Brain microvascular endothelial cell (primary cell): ENCODE measurements around the gene NDRG2.

ENCODE experiments used
- DNase-seq: peaks from one replicate; pipeline ENCODE4 v3.0.0-alpha.2; 2020
- H3K27ac ChIP-seq: fragments of 250-450 bp; sonication (Bioruptor Pico); 2 replicates; pipeline ENCODE4 v1.5.1; 2020; ENCODE audit warnings: mild to moderate bottlenecking, moderate library complexity
- H3K27me3 ChIP-seq: fragments of 250-450 bp; sonication (Bioruptor Pico); replicated peaks from 2 replicates; pipeline ENCODE4 v1.5.1; 2020; ENCODE audit warnings: mild to moderate bottlenecking
- H3K36me3 ChIP-seq: fragments of 250-450 bp; sonication (Bioruptor Pico); replicated peaks from 2 replicates; pipeline ENCODE4 v1.5.1; 2020; ENCODE audit warnings: mild to moderate bottlenecking
- H3K4me3 ChIP-seq: 2 replicates; pipeline ENCODE4 v1.5.1; 2011; ENCODE audit warnings: low read depth, mild to moderate bottlenecking, control low read depth, low read length, moderate library complexity
- CTCF ChIP-seq: IDR thresholded peaks from 2 replicates; pipeline ENCODE4 v1.5.1; 2011; ENCODE audit warnings: low read depth, mild to moderate bottlenecking, moderate library complexity, low read length, control low read depth, inconsistent platforms; ENCODE audit errors: missing control alignments
- in situ Hi-C: cut with HindIII; loops from 2 replicates; pipeline ENCODE4 v1.10.0; 2017; ENCODE audit warnings: low sequenced_read_pairs, low pct_ligation_motif_present

Gene NDRG2

GRCh38 chr14:21053184-21054122 lies 28.6 kb upstream of the NDRG2 start:
- no peak for DNase-seq
- no peaks in the 10 kb centered on the region for H3K27me3 ChIP-seq
- no peak overlapping the region for H3K4me3 ChIP-seq
- no peaks in the 10 kb centered on the region for H3K36me3 ChIP-seq
- in situ Hi-C loops, result no loop called here
- no peak overlapping the region for H3K27ac ChIP-seq
- no peak for TF ChIP-seq CTCF

- DNase-seq, result no peak
- TF ChIP-seq CTCF, result no peak
- in situ Hi-C loops, result no loop called here
- no peaks in the 10 kb centered on the region for H3K27me3 ChIP-seq
- H3K27ac ChIP-seq, result no peak overlapping the region
- no peak overlapping the region for H3K4me3 ChIP-seq
- H3K36me3 ChIP-seq, result no peaks in the 10 kb centered on the region
Observed at GRCh38 chr14:21050597-21050996, 25.7 kb upstream of the NDRG2 start.

GRCh38 chr14:21049271-21049673 lies 24.4 kb upstream of the NDRG2 start:
- no peak for TF ChIP-seq CTCF
- H3K36me3 ChIP-seq, result no peaks in the 10 kb centered on the region
- H3K27ac ChIP-seq, result no peak overlapping the region
- in situ Hi-C loops, result no loop called here
- H3K4me3 ChIP-seq, result no peak overlapping the region
- no peaks in the 10 kb centered on the region for H3K27me3 ChIP-seq
- peak; percentile 44 for DNase-seq

GRCh38 chr14:21048638-21049037 lies 23.8 kb upstream of the NDRG2 start:
- in situ Hi-C loops, result no loop called here
- Histone ChIP-seq H3K27ac (no peak overlapping the region), H3K36me3 (no peaks in the 10 kb centered on the region), H3K27me3 (no peaks in the 10 kb centered on the region), H3K4me3 (no peak overlapping the region)
- no peak for DNase-seq
- no peak for TF ChIP-seq CTCF

- no peaks in the 10 kb centered on the region for H3K27me3 ChIP-seq
- no peaks in the 10 kb centered on the region for H3K36me3 ChIP-seq
- no peak overlapping the region for H3K27ac ChIP-seq
- no peak overlapping the region for H3K4me3 ChIP-seq
- no peak for DNase-seq
- no peak for TF ChIP-seq CTCF
- in situ Hi-C loops, result no loop called here
Observed at GRCh38 chr14:21047378-21047781, 22.5 kb upstream of the NDRG2 start.
